ENCODE results near the gene PSMD11. TPM values are rescaled to one million over a fixed set of nuclear protein-coding genes. Genes with fewer than 3 reads are reported as not detected.
A peak's percentile ranks its signal among the peaks of the same experiment; 100 is the strongest.

The PSMD11 gene
- total RNA-seq, 1 donor from 2014 or later = 57.0 TPM

DNA sequence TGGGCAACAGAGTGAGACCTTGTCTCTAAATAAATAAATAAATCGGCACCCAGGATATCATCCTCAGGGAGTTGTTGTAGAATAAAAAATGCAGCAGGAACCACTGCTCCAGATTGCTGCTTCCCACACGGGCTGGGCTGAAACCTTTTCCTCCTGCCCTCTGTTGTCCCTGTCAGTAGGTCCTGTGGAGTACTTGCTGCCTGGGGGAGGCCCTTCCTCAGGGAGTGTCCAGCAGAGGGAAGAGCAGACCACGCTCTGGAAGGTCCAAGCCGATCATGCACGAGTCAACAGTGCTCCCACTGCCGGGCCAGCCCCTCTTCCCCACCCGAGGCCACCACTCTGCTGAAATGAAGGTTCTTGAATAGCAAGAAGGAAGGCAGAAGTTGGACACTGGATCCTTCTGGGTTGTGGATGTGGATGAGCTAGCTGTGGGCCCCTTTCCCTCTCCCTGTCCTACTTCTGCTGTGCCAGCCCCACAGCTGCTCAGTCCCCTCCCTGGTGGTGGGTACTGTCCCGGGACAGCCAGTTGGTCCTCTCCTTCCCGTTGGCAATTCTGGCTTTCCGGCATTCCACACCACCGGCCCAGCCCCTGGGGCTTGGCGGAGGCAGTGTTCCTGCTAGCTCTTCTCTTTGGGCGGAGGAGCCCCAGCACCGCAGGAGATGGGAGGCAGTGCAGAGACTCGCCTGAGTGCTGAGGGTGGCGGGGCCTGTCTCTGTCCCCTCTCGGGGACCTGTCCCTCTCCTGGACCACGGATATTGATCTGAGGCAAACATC, 53.3 kb downstream of the PSMD11 start:
- no peak for DNase-seq (ENCODE audit: missing footprints)
- no peak for ATAC-seq
- intact Hi-C loops (cut with DNase I) = loop anchor here (5.0 kb wide), 1 partner anchor 110 kb away; no protein-coding TSS in a partner anchor

DNA sequence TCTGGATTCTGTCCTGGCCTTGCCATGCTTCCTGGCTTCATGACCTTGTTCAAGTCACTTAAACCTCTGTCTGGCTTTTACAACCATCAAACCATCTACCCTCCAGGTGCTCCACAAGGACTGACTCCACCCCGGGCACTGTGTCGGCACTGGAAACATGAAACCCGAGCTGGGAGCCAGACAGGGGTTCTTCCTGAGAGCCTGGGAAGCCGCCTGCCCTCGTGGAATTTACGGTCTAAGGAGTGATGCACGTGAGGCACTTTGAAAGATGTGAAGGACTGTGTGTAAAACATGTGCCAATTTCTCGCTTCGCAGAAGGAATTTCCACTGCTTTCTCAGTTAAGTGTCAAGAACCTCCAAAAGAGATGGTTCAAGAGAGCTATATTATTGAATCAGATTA, 54.1 kb downstream of the PSMD11 start:
- intact Hi-C loops (cut with DNase I) = loop anchor here (5.0 kb wide), 1 partner anchor 109 kb away; no protein-coding TSS in a partner anchor
- ATAC-seq (no peak), DNase-seq (ENCODE audit: missing footprints) (no peak)

DNA sequence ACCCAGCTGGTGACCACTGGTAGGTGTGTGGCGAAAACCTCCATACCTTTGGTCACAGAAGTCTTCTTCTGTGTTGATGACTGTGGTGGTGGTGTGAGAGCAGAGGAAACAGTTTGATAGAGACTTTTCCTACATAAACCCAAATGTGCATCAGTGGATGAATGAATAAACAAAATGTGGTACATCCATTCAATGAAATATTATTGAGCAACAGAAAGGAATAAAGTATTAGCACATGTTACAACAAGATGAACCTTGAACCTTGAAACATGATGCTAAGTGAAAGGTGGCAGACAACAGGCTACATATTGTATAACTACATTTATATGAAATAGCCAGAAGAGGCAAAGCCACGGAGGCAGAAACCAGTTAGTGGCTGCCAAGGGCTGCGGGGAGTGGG, 57.7 kb downstream of the PSMD11 start:
- ATAC-seq (no peak), DNase-seq (ENCODE audit: missing footprints) (no peak)
- intact Hi-C loops (cut with DNase I) = no loop called here

DNA sequence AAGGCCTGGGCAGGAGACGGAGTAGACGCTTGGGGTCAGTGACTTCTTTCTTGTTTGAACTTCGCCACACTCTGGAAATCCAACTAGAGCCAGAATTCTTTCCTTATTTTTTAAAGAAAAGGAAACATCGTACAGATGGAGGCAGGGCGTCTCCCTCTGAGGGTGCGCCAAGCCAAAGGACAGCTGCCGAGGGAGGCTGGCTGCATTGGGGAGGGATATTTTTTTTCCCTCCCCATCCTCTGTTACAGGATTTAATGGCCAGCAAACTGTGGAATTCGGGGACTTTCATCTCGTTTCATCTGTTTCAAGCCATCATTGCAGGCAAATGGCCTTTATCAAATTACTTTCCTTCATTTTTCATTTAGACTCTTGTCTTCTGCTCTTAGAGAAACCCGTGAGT, 58.4 kb downstream of the PSMD11 start:
- intact Hi-C loops (cut with DNase I) = no loop called here
- ATAC-seq = no peak

DNA sequence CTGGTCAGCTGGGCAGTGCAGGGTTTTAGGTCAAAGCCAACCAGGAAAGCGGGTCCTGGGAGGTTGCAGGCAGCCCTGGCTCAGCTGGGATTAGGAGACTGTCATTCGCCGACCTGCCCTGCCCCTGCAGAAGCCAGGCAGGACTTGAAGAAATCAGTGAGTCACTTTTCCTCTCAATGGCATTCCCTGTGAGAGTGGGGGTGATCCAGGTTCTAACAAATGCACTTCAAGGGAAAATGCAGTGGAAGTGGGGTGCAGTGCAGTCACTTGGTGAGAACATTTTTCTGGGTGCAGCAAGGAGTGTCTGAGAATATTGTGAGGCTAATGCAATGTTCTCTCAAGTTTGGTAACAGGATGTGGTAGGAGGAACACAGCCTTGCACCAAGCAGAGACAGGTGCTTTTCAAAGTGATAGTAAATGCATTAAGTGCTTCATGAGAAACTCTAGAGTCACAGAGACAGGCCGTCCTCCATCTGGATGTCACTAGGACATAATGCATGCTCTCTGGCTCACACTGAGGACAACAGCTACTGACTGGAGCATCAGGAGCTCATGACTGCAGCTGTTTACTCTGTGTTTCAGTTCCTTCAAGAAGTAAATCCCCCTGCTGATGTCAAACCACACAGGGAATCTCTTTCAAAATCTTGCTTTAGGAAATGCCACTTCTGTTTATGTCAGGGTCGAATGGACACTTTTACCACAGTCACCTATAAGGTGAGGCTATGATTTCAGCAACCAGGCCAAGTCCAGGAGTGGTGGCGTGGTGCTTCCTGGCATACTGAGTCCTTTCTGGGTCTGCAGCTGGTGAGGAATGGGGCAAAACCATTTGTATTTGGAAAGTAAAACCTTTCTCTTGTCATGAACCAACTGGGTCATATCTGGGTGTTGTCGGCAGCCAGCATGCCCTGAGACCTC, 59.2 kb downstream of the PSMD11 start:
- intact Hi-C loops (cut with DNase I) = no loop called here
- no peak for DNase-seq (ENCODE audit: missing footprints)
- ATAC-seq = no peak

More for the DNA sequence above, 58.4 kb downstream of the PSMD11 start:
- DNase-seq (ENCODE audit: missing footprints) = no peak

DNA sequence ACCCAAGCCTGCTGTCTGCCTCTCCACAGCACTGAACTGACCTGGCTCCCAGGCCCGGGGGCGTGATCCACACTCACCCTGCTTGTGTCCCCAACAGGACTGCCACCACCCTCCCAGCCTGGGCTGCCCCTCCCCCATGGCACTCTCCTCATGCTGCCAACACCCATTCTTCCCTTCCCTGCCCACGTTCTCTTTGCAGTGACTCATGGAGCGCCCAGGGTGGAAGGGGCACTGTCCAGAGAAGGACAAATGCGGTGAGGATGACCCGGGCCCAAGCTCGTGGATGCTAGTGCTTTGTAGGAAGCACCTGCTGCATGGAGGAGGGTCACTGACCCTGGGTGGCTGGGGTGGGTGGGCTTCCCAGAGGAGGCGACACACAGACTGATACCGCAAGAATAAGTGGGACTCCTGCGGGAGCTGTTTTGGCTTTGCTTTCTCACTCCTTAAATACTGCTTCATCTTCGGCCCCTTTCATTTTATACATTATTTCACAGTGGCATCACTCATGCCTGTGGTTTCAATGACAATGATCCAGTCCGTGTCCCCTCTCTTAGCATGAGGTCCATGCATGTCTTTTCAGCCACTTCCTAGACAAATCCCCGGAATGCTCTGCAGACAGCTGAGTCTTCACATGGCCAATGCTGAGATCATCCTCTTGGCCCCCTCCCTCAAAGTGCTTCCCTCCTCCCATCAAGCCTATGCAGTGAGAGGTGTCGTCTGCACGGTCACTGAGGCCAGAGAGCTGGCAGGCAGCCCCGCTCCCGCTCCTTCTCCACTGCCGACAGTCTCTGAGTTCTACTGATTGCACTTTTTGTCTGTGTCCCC, 60.1 kb downstream of the PSMD11 start:
- intact Hi-C loops (cut with DNase I) = no loop called here
- ATAC-seq = no peak
- DNase-seq (ENCODE audit: missing footprints) = no peak

DNA sequence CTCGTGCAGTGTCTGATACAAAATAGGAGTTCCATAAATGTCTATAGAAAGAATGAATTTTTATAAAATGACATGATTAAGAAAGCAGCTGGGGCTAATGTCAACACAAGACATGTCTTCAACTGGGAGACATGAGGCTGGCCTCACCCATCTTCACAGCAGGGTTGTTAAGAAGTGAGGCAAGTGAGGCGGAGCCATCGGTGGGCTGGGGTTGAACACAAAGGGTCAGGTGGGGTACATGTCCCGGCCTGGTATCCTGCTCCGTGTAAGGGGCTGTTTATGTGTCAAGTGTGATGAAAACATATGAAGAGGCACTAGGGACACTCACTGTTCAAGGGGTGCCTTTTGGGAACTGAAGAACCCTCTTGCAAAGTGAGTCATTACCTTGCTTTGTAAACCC, 64.6 kb downstream of the PSMD11 start:
- no peak for DNase-seq (ENCODE audit: missing footprints)

DNA sequence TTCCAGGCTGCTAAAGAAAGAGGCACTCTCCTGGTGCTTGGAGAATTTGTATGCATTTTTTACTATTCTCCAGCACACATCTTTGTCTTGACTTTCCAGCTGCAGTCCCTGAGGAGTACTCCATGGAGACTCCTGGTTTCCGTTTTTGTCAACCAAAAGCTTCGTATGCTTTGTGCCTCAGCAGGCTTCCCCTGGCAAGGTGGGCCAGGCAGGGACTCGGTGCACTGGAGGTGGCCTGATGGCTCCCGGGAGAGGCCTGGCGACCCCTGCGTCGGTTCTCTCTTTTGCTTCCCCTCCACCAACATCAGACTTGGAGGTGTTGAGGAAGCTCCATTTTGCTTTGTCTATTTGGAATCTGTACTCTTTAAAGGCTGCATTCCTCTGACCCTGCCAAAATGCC, 66.2 kb downstream of the PSMD11 start:
- no peak for DNase-seq (ENCODE audit: missing footprints)
- intact Hi-C loops (cut with DNase I) = no loop called here
- no peak for ATAC-seq

More for the DNA sequence above, 64.6 kb downstream of the PSMD11 start:
- ATAC-seq = no peak
- intact Hi-C loops (cut with DNase I) = no loop called here

DNA sequence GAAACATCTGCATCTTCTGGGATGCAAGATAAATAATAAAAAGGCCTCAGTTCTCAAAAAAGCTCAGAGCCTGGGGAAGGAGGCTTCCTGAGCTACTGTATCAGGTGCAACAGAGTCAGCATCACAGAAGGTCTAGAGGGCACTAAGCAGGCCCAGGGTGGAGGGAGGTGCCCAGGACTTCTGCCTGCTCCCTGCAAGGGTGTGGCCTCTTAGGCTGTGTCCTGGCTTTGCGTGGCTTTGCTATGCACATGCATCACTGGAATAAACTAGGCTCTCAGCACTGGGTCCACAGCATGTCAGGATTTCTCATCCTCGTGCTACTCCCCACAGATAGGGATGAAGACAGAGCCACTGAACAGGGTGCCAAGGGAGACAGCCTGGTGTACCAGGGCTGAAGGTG, 68.0 kb downstream of the PSMD11 start:
- ATAC-seq (no peak), DNase-seq (ENCODE audit: missing footprints) (no peak)
- intact Hi-C loops (cut with DNase I) = no loop called here

DNA sequence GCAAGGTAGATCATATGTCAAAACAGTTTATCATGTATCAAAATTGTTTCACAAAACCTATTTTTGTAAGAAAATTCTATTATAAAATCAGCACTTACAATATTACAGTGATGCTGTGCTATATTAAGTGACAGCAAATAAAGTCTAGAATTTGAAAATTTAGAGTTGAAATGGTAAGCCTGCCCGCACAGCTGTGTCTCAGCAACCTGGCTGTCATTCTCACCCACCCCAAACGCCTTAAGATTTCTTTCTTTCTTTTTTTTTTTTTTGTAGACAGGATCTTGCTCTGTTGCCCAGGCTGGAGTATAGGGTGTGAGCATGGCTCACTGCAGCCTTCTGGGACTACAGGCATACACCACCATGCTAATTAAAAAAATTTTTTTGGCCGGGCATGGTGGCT, 69.3 kb downstream of the PSMD11 start:
- intact Hi-C loops (cut with DNase I) = no loop called here
- DNase-seq (ENCODE audit: missing footprints) (no peak), ATAC-seq (no peak)

DNA sequence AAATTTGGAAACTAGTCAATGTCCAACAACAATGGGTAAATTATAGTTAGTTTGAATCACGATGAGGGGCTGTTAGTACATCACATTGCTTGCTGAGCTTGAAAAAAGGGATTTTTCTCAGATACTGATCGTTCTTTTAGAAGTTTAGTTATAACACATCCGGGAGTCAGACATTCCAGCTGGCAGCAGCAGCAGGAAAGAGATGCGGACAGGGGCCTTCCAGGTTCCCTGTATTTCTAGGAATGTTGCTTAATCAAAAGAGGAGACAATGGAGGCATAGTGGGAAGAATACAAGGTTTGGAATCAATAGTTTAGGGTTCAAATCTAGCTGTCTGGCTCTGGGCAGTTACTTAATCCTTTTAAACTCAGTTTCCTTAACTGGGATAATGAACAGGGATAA, 70.3 kb downstream of the PSMD11 start:
- ATAC-seq (no peak), DNase-seq (ENCODE audit: missing footprints) (no peak)
- intact Hi-C loops (cut with DNase I) = no loop called here

DNA sequence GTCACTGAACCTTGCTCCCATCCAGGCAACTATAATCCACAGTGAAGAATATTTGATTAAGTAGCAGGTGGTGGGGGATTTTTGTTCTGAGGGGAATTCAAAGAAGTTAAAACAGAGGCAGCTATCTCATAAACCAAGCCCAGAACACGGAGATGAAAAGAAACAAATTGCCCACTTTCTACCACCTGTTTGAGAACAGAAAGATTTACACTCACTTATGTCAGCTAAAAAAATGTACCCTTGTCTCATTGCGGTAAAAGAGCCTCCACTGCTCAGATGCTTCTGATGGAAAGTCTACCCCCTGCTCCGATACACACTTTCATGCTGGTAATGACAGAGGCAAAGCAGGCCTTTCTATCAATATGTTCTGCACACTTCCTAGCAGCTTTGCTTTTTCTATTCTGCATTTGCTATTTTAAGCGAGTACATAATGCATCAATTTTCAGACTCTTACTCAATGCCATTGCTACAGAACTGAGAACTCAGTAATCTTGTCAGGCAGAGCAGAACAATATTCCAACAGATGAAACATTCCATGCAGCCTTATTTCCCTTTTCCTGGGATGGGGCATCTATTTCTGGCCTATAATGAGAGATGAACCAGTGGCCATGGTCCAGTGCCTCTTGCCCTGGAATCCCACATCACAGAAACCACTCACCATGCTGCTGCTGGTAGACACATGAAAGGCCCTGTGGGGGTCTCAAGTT, 71.5 kb downstream of the PSMD11 start:
- intact Hi-C loops (cut with DNase I) = no loop called here
- no peak for ATAC-seq
- DNase-seq (ENCODE audit: missing footprints) = no peak

DNA sequence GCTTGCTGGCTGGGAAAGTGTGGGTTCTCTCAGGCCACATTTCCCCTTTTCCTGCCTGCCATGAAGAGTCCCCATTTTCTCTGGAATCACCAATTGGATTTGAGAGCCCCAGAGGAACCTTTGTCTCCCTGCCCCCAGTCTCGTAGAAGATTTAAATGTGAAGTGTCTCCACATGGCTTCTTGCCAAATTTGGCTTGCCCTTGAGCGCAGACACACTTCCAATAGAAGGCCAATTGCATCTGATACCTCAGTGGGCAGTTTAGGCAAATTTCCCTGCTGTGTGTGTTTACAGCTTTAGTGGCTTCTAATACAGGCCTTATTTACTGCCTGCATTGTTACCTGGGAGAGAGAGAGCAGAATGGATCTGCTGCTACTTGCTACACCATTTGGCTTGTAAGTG, 72.1 kb downstream of the PSMD11 start:
- intact Hi-C loops (cut with DNase I) = no loop called here
- DNase-seq (ENCODE audit: missing footprints) (no peak), ATAC-seq (no peak)

DNA sequence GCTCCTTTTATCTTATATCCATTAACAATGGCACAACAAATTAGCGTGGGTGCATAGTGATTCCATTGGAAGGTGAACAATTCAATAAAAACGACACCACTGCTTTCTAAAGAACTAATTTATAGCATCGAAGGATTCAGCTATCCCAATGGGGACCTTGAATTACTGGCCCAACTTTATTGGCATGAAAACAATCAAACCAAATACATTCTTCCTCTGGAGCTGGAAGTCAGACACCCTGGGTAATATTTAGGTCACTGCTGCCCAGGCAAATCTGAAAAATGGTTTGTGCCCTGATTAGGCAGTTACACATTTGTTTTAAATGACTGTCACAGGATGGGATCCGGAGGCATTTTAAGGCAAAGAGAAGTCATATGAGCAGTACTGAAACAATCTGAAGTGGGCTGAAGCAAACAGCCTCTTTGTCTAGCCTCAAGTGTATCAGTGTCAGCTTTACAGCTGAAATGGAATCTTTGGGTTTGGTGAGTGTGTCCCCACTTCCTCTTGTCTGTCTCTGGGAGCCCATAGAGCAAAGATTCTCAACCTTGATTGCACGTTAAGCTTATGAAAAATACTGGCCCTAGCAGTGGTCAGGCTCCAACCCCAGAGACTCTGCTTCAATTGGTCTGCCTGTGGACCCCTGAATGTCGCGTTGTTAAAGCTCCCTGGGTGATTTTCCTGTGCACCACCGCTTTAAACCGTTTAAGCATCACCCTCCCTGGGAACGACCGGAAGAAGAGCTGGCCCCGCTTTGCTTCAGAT, 72.8 kb downstream of the PSMD11 start:
- DNase-seq (ENCODE audit: missing footprints) = no peak
- ATAC-seq = no peak
- intact Hi-C loops (cut with DNase I) = no loop called here

DNA sequence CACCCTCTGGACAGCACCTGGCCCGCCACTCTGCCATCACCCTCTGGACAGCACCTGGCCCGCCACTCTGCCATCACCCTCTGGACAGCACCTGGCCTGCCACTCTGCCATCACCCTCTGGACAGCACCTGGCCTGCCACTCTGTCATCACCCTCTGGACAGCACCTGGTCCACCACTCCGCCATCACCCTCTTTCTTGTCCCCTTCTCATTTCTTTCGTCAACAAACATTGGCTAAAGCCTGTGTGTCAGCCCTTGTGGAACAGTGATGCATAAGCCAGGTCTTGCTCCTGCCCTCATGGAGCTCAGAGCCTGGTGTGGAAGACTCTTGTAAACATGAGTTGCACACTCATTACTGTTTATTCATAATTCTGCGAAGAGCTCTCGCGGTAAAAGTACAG, 73.7 kb downstream of the PSMD11 start:
- intact Hi-C loops (cut with DNase I) = no loop called here
- DNase-seq (ENCODE audit: missing footprints) (no peak), ATAC-seq (no peak)

DNA sequence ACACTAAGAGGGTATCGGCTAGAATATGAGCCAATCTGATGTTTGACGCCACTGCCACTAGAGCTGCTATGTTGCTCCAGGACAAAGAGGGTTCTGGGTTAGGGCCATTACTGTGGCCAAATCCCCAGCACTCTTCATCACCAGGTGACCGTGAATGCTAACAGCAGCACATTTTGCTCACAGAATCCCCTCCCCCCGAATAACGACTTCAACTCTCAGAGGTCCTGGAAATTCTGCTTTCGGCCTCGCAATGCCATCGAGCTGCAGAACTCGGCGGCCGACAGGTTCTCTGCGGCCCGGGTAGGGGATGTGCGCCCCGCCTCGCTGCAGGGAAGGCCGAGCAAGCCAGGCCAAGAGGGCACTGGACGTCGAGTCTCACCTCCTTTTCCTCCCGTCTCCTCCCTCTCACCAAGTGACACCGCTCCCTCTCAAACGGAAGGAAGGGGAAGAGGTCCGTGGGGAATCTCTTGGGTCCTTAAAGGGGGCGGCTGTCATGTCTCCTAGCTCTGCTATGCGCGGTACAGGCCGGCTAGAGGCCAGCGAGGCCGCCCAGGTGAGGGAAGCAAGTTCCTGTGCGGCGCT, 74.4 kb downstream of the PSMD11 start:
- DNase-seq (ENCODE audit: missing footprints) (no peak), ATAC-seq (no peak)
- intact Hi-C loops (cut with DNase I) = no loop called here

DNA sequence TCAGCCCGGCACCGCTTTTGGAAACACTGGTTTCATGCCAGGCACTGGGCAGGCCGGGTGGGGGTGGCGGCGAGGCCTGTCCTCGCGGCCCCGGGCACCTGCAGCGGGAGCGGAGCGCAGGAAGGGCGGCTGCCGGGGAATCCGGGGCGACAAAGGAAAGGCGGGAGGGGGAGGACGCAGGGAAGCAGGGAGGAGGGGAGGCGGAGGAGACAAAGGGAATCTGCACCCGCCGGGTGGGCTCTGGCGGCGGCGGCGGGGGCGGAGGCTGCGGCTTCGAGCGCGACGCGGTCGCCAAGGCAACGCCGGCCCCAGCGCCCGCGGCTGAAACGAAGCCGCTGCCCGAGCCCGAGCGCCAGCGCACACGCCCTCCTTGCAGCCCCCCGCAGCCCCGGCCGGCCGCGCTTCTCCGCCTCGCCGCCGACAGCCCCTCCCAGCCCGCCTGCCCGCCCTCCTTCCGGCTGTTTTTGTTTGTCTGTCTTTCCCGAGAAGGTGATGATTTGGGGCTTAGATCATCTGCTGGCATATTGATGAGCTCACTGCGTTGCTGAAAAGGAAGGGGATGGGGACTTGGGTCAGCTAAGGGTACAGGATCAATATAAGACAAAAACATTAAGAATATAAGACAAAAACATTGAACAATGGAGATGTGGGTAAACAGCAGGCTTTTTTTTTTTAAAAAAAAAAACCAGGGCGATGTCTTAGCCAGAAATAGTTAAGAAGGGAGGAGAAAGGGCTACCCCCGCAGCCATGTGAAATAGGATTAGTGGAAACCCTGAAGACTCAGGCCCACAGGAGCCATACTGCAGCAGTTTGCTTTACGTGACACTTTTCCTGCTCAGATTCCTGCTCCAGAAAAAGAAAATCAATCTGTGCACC, 75.2 kb downstream of the PSMD11 start:
- DNase-seq (ENCODE audit: missing footprints) (no peak), ATAC-seq (peak; percentile 64)
- intact Hi-C loops (cut with DNase I) = no loop called here

Measured in Right ventricle myocardium inferior (tissue), 1 donor.